ENCODE data around the gene UBXN6.

UBXN6 gene

DNA sequence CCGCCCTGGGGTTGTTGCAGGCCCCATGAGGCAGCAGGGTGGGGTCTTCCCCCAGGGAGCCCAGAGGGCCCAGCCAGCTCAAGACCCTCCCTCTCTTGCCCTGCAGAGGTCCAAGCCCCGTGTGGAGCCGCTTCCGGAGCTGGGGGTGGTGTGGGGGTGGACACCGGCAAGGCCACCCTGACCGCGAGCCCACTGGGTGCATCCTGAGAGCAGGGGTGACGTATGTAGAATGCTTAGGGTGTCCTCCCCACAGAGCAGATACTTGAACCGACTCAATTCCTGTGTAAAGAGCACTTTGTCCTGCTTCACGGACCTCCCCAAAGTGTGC is 14.8 kb downstream of the UBXN6 start:
- DNase-seq (ENCODE audit: low read depth), result no peak

DNA sequence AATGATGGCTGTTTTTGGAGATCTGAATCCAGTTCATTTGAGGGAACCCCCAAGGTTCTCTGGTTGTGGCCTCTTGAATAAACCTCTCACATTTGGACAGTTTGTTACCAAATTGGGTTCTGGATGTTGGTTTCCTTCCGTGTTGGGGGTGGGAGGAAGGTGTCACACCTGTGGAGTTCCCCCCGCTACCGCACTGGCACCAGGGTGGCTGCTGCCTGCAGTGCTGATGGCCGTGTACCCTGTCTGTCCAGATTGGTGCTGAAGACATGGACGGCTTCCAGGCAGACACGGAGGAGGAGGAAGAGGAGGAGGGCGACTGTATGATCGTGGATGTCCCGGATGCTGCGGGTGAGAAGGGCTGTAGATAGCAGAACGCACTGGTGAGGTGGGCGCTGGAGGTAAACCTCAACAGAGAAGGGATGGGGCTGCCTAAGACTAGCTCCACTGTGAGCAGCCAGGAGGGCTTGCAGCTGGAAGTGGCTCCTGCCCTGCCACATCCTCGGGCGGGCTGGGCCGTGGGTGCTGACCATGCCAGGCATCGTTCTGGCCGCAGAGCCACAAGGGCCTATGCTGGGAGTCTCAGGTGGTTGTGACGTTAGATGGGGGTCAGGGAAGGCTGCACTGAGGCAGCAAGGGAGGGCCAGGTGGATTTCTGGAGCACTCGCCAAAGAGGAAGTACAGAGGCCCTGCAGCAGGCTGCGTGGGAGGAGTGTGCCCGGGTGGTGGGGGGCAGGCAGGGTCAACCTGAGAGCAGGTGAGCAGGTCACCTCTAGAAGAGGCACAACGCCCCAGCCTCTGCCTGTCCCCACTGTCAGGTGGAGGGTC is 15.4 kb downstream of the UBXN6 start:
- no peak for DNase-seq (ENCODE audit: low read depth)

DNA sequence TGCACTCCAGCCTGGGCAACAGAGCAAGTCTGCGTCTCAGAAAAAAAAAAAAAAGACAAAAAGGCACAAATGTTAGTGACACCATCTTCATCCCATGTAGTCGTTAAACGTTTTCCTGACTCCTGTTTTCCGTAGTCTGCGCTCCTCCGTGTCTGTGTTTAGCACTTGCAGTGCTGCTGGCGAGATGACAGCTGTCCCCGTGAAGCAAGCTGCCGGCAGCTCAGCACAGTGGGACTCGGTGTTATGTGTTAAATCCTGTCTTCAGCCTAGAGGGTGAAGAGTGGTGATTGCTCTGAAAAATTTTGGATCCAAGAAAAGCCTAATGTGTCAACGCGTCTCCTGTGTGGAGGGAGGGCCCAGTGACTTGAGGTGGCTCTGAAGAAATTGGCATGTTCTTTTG is 18.4 kb downstream of the UBXN6 start:
- no peak for DNase-seq (ENCODE audit: low read depth)

DNA sequence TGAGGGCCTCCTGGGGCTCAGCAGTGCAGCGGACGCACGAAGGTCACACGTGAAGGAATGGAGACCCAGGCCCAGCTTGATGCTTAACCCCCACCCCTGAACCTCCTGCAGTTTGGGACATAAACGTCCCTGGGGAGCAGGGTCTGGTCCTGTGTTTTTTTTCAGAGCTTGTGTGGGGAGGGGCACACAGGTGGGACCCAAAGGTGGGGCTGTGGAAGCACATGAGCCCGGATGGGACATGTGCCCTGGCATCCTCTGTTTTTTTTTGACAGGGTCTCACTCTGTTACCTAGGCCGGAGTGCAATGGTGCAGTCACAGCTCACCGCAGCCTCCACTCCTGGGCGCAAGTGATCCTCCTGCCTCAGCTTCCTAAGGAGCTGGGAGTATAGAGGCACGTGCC is 20.5 kb downstream of the UBXN6 start:
- DNase-seq (ENCODE audit: low read depth), result no peak

DNA sequence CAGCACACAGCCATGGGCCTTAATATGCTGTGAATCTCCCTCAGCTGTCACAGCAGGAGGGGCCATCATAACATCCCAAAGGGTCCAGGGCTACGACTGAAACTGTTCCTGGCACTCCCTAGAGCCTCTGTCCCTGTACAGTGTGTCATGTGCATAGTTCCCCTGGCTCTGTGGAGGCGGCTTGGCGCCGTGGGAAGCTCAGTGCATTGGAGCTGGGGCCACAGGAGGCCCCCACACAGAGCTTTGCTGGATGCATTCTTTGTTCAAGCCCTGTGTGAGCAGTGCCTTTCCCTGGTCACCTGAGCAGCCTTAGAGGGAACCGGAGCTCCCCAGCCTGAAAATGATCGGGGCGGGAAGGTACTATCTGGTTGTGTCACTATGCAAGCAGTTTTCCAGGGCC is 21.4 kb downstream of the UBXN6 start:
- DNase-seq (ENCODE audit: low read depth), result no peak

DNA sequence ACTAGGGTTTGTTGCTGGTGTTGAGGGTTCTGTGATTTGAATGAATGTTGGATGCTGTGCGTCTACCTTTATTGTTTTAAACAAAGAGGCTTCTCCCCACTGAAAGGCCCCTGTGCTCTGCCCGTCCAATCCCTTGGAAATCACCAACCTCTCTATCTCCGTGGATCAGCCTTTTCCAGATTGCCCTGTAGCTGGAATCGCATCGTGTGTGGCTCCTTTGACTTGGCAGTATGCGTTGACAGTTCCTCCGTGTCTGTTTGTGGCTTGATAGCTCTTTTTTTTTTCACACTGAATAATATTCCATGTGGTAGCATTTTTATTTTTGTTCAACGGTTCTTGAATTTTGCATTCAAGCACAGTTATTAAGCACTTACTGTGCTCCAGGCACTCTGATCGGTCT is 23.2 kb downstream of the UBXN6 start:
- DNase-seq (ENCODE audit: low read depth), result no peak

DNA sequence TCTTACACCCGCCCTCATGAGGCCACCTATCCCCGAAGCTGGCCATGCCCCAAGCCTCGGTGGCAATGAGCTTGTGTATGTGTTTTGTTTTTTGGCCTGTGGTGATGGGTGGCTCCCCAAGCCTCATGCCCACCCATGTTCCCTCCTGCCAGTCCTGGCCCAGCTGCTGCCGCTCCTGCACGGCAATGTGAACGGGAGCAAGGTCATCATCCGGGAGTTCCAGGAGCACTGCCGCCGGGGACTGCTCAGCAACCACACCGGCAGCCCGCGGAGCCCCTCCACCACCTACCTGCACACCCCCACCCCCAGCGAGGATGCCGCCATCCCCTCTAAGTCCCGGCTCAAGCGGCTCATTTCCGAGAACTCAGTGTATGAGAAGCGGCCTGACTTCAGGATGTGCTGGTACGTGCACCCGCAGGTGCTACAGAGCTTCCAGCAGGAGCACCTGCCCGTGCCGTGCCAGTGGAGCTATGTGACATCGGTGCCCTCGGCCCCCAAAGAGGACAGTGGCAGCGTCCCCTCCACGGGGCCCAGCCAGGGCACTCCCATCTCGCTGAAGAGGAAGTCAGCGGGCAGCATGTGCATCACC is 24.6 kb downstream of the UBXN6 start:
- no peak for DNase-seq (ENCODE audit: low read depth)

DNA sequence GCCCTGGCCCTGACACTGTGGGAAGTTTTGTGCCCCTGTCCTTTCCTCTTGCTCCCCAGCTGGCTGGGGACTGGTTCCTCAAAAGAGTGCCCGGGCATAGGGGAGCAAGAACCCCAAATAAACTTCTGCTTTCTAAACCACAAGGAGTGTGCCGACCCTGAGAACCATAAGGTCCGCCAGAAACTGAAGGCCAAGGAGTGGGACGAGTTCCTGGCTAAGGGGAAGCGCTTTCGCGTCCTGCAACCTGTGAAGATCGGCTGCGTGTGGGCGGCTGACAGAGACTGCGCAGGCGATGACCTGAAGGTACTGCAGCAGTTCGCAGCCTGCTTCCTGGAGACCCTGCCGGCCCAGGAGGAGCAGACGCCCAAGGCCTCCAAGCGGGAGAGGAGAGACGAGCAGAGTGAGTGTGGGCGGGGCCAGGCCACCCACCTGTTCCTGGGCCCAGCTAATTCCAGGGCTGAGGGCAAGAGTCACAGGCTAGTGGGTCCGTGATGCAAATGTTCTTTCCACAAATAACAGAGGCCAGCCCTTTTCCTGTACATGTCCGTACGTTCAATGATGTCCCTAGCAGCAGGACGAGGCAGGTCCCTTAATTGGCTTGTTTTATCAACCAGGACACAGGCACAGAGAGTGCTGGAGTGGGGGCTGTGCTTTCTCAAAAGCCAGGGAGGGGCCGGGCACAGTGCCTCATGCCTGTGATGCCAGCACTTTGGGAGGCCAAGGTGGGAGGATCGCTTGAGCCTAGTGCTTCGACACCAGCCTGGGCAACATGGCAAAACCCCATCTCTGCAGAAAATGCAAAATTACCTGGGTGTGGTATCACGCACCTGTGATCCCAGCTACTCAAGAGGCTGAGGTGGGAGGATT is 25.6 kb downstream of the UBXN6 start:
- DNase-seq (ENCODE audit: low read depth), result no peak

DNA sequence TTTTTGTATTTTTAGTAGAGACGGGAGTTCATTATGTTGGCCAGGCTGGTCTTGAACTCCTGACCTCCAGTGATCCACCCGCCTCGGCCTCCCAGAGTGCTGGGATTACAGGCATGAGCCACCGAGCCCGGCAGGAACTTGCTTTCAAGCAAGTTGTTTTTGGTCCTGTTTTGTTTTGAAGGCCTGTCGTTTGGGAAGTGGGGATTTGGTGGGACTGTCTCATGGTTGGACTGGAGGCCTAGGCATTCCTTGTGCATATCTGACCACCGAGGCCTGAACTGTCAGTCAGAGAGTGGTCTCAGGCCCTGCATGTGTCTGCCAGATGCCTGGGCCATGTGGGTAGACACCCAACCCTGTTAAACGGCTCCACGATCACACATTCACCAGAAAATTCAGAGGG is 26.3 kb downstream of the UBXN6 start:
- DNase-seq (ENCODE audit: low read depth), result no peak

DNA sequence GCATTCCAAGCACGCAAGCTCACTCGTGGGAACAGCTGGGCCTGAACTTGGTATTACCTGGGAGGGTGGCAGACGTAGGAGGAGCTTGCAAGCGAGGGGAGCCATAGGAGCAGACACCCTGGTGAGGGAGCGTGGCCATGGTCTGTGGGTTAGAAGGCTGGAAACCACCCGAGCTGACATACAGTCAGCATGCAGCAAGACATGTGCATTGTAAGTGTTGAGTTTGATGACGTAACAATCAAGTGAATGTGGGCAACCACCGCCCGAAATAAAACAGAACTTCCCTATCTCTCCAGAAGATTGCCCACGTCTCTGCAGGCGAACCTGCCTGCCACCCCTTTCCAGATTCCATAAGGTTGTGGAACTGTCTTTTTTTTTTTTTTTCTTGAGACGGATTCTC is 26.8 kb downstream of the UBXN6 start:
- no peak for DNase-seq (ENCODE audit: low read depth)

DNA sequence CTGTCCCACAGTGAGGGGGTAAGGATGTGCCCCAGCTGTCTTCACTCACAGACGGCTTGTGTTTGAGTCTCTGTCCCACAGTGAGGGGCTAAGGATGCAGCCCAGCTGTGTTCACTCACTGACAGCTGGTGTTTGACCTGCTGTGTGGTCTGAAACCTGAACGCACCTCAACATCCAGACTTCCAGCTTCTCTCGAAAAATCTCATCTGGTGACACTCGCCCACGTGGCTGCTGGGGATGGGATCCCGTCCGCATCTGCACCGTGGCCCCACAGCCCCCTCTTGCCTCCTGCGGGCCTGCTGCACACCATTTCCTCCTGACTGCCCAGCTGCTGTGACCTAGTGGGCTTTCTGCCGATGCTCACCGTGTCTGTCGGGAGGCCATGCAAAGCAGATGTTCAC is 27.8 kb downstream of the UBXN6 start:
- DNase-seq (ENCODE audit: low read depth), result no peak

DNA sequence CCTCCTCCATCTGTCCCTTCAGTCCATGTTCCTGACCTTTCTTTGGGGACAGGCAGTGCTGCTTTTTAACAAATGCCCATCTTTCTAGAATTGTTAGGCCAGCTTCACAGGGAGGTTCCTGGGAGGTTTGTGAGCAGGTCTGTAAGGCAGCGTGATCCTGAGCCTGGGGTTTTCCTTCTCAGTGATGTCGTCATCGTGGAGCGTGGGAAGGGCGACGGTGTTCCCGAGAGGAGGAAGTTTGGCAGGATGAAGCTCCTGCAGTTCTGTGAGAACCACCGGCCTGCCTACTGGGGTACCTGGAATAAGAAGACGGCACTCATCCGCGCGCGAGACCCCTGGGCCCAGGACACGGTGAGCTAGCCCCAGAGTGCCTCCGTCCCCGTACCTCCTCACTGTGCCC is 28.3 kb downstream of the UBXN6 start:
- no peak for DNase-seq (ENCODE audit: low read depth)

DNA sequence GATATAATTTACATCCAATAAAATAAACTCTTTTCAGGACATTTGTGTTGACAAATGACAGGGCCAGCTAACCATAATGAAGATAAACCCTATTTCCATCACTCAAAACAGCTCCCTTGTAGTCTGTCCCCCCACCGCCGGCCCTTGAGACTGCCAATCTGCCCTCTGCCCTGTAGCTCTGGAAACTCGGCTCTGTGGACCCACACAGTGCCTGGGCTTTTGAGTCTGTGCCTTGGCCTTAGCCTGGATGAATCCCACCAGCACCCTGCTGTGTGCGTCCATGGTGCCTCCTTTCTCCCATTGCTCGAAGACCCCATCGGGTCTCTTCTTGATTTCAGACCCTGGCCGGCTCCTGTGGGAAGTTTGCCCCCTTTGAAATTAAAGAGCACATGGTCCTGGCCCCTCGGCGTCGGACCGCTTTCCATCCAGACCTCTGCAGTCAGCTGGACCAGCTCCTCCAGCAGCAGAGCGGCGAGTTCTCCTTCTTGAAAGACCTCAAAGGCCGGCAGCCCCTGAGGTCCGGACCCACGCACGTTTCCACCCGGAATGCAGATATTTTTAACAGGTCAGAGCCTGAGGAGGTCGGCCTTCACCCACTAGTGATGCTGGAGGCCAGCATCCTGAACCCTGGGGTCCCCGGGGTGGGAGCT is 29.1 kb downstream of the UBXN6 start:
- no peak for DNase-seq (ENCODE audit: low read depth)

DNA sequence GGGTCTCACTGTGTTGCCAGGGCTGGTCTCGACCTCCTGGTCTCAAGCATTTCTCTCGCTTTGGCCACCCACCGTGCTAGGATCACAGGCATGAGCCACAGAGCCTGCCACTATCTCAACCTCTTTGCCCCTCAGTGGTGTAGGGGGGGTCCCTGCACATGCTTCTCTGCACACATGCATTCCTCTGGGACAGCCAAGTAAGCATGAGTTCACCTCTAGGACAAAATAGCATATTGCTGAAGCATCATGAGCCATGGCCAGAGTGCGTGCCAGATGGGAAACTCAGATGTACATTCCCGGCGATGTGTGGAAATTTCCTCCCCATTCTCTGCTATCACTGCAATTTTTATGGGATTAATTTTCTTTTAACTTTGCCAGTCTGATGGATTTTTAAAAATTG is 32.1 kb downstream of the UBXN6 start:
- no peak for DNase-seq (ENCODE audit: low read depth)

DNA sequence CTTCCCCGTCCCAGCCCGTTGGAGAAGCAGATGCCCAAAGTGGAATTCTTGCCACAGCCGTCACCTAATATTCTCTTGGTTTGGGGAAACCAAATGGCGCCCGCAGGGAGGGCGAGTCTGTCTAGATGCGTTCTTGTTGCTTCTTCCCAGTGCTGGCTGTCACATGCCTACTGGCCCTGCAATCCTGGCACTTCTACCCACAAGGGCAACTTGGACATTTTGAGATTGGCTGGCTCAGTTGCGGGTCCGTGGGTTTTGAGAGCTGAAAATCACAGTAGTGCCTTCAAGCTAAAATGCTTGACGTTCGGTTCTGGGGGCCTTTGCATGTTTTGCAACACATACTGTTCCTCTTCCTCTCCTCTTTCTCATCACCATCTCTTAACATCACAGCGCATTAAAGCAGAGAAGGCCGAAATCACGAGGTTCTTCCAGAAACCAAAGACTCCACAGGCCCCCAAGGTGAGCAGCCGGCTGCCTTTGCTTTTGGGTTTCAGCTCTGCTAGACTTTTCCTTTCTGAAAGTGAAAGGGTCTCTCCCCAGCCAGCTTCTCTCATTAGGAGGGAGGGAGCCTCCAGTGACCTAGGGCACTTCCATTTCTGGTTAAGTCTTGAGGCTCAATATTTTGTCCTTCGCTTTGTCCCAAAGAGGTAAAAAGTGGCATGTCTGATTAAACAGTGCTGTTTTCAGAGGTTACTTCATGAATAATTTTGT is 34.0 kb downstream of the UBXN6 start:
- no peak for DNase-seq (ENCODE audit: low read depth)

DNA sequence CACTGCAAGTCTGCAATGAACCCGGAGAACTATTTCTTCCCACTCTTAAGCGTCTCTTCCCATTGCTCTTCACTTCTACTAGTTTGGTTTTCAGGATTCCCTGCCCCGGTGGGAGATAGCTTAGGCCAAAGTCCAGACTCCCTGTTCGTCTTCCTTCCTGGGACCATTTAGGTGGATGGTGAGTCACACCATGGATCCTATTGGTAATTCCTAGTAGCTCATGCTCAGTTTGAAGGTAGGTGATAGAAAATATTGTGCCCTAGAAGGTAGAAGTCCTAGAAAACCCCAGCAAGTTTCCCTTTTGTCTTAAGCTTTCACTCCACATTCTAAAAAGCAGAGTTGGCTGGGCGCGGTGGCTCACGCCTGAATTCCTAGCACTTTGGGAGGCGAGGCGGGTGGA is 41.3 kb downstream of the UBXN6 start:
- DNase-seq (ENCODE audit: low read depth), result no peak

DNA sequence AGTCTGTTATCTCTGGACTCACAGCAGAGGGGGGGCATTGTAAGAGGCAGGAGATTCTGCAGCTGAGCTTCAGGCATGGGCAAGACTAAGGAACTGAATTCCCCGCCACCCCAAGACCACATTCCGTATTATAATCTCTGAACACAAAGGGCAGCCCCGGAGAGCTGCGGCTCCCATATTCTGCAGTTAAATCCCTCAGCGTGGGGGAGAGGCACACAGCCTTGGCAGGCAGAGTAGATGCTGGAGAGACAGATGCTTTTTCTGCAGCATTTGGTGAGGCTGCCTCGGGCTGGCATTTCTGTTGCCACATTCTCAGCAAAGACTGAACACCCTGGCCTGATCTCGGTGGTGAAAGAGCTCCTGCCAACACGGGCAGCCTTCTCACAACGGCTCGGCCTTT is 42.2 kb downstream of the UBXN6 start:
- DNase-seq (ENCODE audit: low read depth), result no peak

DNA sequence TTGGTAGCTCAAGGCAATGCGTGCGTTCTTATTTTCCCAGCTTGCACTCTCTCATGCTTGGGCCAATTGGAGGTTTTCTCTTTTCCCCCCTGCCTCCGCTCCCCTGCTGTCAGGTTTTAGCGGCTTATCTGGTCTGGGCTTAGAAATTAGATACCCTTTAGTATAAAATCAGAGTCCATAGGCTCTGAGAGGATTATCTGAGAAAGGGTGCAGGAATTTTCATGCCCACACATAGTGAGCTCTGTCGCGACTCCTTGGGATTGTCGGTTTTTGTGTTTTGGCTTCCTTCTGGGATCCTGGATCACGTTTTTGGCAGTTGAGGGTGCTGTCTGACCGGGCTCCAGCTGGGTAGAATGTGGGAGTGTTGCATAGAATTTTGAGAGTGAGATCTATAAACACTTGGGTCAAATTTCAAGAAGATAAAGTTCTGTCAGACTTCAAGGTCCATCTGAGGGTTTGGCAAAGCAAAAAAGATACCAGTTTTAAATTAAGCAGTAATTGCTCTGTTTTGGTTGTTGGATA is 42.7 kb downstream of the UBXN6 start:
- no peak for DNase-seq (ENCODE audit: low read depth)

DNA sequence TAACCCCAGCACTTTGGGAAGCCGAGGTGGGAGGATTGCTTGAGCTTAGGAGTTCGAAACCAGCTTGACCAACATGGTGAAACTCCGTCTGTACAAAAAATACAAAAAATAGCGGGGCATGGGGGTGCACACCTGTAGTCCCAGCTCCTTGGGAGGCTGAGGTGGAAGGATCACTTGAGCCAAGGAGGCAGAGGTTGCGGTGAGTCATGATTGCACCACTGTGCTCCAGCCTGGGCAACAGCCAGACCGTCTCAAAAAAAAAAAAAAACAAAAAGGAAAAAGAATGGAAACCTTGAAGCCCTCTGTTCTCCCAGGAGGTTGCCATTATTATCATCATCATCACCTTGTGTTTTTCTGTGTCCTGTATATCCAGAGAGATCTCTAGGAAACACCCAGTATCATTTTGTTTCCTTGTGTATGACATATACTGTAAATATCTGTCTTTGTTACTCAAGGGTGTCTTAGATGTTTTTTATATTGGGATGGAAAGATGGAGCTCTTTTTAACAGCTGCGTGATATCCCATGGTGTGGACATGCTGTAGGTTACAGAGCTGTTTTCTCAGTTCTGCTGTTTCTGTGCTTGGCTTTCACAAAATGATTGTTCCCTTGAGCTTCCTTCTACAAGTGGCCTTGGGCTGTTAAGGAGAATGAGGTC is 43.3 kb downstream of the UBXN6 start:
- no peak for DNase-seq (ENCODE audit: low read depth)

DNA sequence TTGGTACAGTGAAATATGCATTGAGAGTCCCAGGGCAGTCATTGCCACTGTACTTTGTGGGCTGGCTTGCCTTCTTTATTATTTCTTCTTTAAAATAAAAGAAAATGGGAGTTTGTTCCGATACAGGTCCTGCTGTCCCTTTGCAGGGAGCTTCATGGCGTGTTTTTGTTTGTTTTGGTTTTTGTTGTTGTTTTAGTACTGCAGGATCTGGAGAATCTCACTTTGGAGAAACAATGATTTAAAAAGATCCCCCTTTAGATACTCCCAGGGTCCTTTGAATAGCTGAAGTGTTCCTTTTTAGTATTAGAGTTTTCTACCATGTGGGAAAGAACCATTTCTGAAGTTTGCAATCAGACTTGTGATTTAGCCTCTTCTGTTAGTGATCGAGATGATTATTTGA is 44.0 kb downstream of the UBXN6 start:
- DNase-seq (ENCODE audit: low read depth), result no peak
